ENCODE measurements around the gene JTB.

JTB gene

GRCh38 chr1:153932156-153933131 lies 45.0 kb downstream of the JTB start:
- TF ChIP-seq CTCF (IDR thresholded peaks at IDR 0.05; ENCODE audit: control insufficient read depth, extremely low read depth, insufficient read depth) = no peak
- DNase-seq (ENCODE audit: low read depth) = no peak
- H3K4me3 ChIP-seq (ENCODE audit: low read depth, low read length) = no peak overlapping the region

- H3K4me3 ChIP-seq (ENCODE audit: low read depth, low read length) = no peak overlapping the region
- no peak for DNase-seq (ENCODE audit: low read depth)
- no peak for TF ChIP-seq CTCF (IDR thresholded peaks at IDR 0.05; ENCODE audit: control insufficient read depth, extremely low read depth, insufficient read depth)
Measured at GRCh38 chr1:153929981-153930948, 47.2 kb downstream of the JTB start.

GRCh38 chr1:153929426-153929825 lies 48.0 kb downstream of the JTB start:
- no peak for TF ChIP-seq CTCF (IDR thresholded peaks at IDR 0.05; ENCODE audit: control insufficient read depth, extremely low read depth, insufficient read depth)
- H3K4me3 ChIP-seq (ENCODE audit: low read depth, low read length) = no peak overlapping the region
- no peak for DNase-seq (ENCODE audit: low read depth)

GRCh38 chr1:153928791-153929341 lies 48.6 kb downstream of the JTB start:
- no peak for TF ChIP-seq CTCF (IDR thresholded peaks at IDR 0.05; ENCODE audit: control insufficient read depth, extremely low read depth, insufficient read depth)
- no peak for DNase-seq (ENCODE audit: low read depth)
- no peak overlapping the region for H3K4me3 ChIP-seq (ENCODE audit: low read depth, low read length)

- H3K4me3 ChIP-seq (ENCODE audit: low read depth, low read length) = no peak overlapping the region
- TF ChIP-seq CTCF (IDR thresholded peaks at IDR 0.05; ENCODE audit: control insufficient read depth, extremely low read depth, insufficient read depth) = no peak
- no peak for DNase-seq (ENCODE audit: low read depth)
Measured at GRCh38 chr1:153928245-153928644, 49.2 kb downstream of the JTB start.

GRCh38 chr1:153926405-153926804 lies 51.1 kb downstream of the JTB start:
- no peak overlapping the region for H3K4me3 ChIP-seq (ENCODE audit: low read depth, low read length)
- DNase-seq (ENCODE audit: low read depth) = no peak
- TF ChIP-seq CTCF (IDR thresholded peaks at IDR 0.05; ENCODE audit: control insufficient read depth, extremely low read depth, insufficient read depth) = no peak
